IPS-18c (cell line): ENCODE data around the gene CUX1.
"Not testable (repeated sequence)": the region's sequence is repeated elsewhere in the genome, so short reads cannot be mapped to it uniquely, and the experiment has no call there.

Experiments
- H3K4me3 ChIP-seq: 2 replicates; pipeline ENCODE4 v1.7.0; 2013; ENCODE audit warnings: low read depth, mild to moderate bottlenecking, low read length, moderate library complexity; ENCODE audit not compliant: insufficient read depth
- H3K9me3 ChIP-seq: one replicate; pipeline ENCODE4 v1.6.1; 2013; ENCODE audit warnings: mild to moderate bottlenecking, low read length, moderate library complexity; ENCODE audit not compliant: control insufficient read depth, insufficient read depth

Gene CUX1

GRCh38 chr7:101818287-101819071 is 1.1 kb downstream of the CUX1 start:
- Histone ChIP-seq H3K4me3 (no peak overlapping the region), H3K9me3 (no peaks in the 10 kb centered on the region)

GRCh38 chr7:101819183-101819582 is 1.8 kb downstream of the CUX1 start:
- Histone ChIP-seq H3K9me3 (no peaks in the 10 kb centered on the region), H3K4me3 (no peak overlapping the region)

- Histone ChIP-seq H3K9me3 (no peaks in the 10 kb centered on the region), H3K4me3 (no peak overlapping the region)
These were observed 2.6 kb downstream of the CUX1 start for GRCh38 chr7:101819913-101820522.

GRCh38 chr7:101820703-101821102 is 3.3 kb downstream of the CUX1 start:
- H3K9me3 ChIP-seq = no peaks in the 10 kb centered on the region
- H3K4me3 ChIP-seq = no peak overlapping the region

GRCh38 chr7:101822632-101823031 is 5.2 kb downstream of the CUX1 start:
- H3K9me3 ChIP-seq, H3K4me3 ChIP-seq: not testable (repeated sequence)

GRCh38 chr7:101823096-101823495 is 5.7 kb downstream of the CUX1 start:
- H3K9me3 ChIP-seq = no peaks in the 10 kb centered on the region
- no peak overlapping the region for H3K4me3 ChIP-seq

- no peaks in the 10 kb centered on the region for H3K9me3 ChIP-seq
- no peak overlapping the region for H3K4me3 ChIP-seq
These were observed 6.2 kb downstream of the CUX1 start for GRCh38 chr7:101823596-101823995.

GRCh38 chr7:101824440-101824839 is 7.0 kb downstream of the CUX1 start:
- H3K9me3 ChIP-seq = no peaks in the 10 kb centered on the region
- H3K4me3 ChIP-seq = no peak overlapping the region

GRCh38 chr7:101826081-101826835 is 8.8 kb downstream of the CUX1 start:
- Histone ChIP-seq H3K4me3 (no peak overlapping the region), H3K9me3 (no peaks in the 10 kb centered on the region)

- Histone ChIP-seq H3K9me3 (no peaks in the 10 kb centered on the region), H3K4me3 (no peak overlapping the region)
These were observed 11.0 kb downstream of the CUX1 start for GRCh38 chr7:101828301-101829020.

GRCh38 chr7:101829374-101829773 is 11.9 kb downstream of the CUX1 start:
- H3K9me3 ChIP-seq = no peaks in the 10 kb centered on the region
- no peak overlapping the region for H3K4me3 ChIP-seq

GRCh38 chr7:101829821-101830220 is 12.4 kb downstream of the CUX1 start:
- H3K4me3 ChIP-seq = no peak overlapping the region
- no peaks in the 10 kb centered on the region for H3K9me3 ChIP-seq

- not testable (repeated sequence) for H3K4me3 ChIP-seq, H3K9me3 ChIP-seq
These were observed 14.0 kb downstream of the CUX1 start for GRCh38 chr7:101831396-101831795.

- Histone ChIP-seq H3K4me3 (no peak overlapping the region), H3K9me3 (peaks cover 2% of the 10 kb centered on the region)
These were observed 14.8 kb downstream of the CUX1 start for GRCh38 chr7:101832205-101832631.

GRCh38 chr7:101832685-101833375 is 15.4 kb downstream of the CUX1 start:
- Histone ChIP-seq H3K9me3 (peaks cover 2% of the 10 kb centered on the region), H3K4me3 (no peak overlapping the region)

GRCh38 chr7:101833799-101834198 is 16.4 kb downstream of the CUX1 start:
- Histone ChIP-seq H3K9me3 (peaks cover 2% of the 10 kb centered on the region), H3K4me3 (no peak overlapping the region)

- H3K9me3 ChIP-seq = peaks cover 2% of the 10 kb centered on the region
- no peak overlapping the region for H3K4me3 ChIP-seq
These were observed 17.7 kb downstream of the CUX1 start for GRCh38 chr7:101835136-101835535.
